ENCODE results near the gene RNF144A.

DNA sequence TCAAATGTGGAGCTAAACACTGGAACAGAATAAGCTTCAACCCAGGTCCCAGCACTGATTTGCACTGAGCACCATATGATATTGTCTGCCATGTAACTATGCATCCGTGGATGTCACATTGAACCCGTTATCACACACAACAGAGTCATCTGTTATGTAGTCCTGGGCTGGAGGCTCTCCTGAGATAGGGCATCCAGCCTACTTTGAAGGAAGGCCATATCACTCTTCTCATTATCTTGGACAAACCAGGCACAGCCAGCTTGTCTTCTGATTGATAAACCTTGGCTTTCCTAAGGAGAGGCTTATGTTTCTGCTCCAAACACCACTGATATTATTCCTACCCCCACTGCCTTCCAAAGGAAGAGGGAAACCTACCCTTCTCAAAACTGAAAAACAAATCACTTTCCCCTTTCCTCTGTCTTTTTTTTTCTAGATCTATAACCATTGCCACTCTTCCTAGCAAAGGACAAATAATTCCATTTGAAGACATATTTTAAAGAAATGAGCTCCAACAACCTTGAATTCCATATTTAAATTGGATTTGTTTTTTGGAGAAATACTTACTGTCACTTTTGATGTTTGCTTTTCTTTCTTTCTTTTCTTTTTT lies 23.2 kb upstream of the RNF144A start:
- TF ChIP-seq, protein P1, sequence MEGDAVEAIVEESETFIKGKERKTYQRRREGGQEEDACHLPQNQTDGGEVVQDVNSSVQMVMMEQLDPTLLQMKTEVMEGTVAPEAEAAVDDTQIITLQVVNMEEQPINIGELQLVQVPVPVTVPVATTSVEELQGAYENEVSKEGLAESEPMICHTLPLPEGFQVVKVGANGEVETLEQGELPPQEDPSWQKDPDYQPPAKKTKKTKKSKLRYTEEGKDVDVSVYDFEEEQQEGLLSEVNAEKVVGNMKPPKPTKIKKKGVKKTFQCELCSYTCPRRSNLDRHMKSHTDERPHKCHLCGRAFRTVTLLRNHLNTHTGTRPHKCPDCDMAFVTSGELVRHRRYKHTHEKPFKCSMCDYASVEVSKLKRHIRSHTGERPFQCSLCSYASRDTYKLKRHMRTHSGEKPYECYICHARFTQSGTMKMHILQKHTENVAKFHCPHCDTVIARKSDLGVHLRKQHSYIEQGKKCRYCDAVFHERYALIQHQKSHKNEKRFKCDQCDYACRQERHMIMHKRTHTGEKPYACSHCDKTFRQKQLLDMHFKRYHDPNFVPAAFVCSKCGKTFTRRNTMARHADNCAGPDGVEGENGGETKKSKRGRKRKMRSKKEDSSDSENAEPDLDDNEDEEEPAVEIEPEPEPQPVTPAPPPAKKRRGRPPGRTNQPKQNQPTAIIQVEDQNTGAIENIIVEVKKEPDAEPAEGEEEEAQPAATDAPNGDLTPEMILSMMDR (IDR thresholded peaks at IDR 0.05): no peak
- TF ChIP-seq POLR2A (IDR thresholded peaks at IDR 0.05): no peak

All from ovary (tissue), 3 donors.